22Rv1 (cell line): ENCODE results near the gene METTL27.

Source experiments
- CTCF ChIP-seq: fragments of 450-650 bp; IDR thresholded peaks from 2 replicates; pipeline ENCODE4 v1.5.1; 2017; ENCODE audit warnings: mild to moderate bottlenecking
- ZFX ChIP-seq: fragments of 450-650 bp; IDR thresholded peaks from 2 replicates; pipeline ENCODE4 v1.6.1; 2017; ENCODE audit warnings: antibody characterized with exemption, borderline replicate concordance

- TF ChIP-seq CTCF (no peak), ZFX (no peak)
Observed at GRCh38 chr7:73789051-73789450, 53.3 kb downstream of the METTL27 start.
